GM23338 (cell line): ENCODE measurements around the gene FHOD1. TPM values are rescaled to one million over a fixed set of nuclear protein-coding genes. Genes with fewer than 3 reads are reported as not detected.
A peak's percentile ranks its signal among the peaks of the same experiment; 100 is the strongest.

Experiments
- ATAC-seq: fragments of 200-7000 bp; cut with Tn5 transposase; 3 replicates; pipeline ENCODE4 v1.9.1; 2020
- DNase-seq: peaks from one replicate; pipeline ENCODE4 v3.0.0-alpha.2; 2015; ENCODE audit warnings: low spot score
- H2AFZ ChIP-seq: fragments of 200-600 bp; sonication (generic); 2 replicates; pipeline ENCODE4 v1.8.0; 2016; ENCODE audit warnings: antibody characterized with exemption, mild to moderate bottlenecking, moderate library complexity
- H3F3A ChIP-seq: fragments of 200-600 bp; sonication (generic); replicated peaks from 2 replicates; pipeline ENCODE4 v1.8.0; 2017; ENCODE audit warnings: antibody characterized with exemption, mixed run types, low read depth
- H3K27ac ChIP-seq: fragments of 200-600 bp; sonication (generic); 2 replicates; pipeline ENCODE4 v1.6.1; 2016; ENCODE audit warnings: low read depth
- H3K27me3 ChIP-seq: fragments of 200-600 bp; sonication (generic); 2 replicates; pipeline ENCODE4 v1.8.0; 2016; ENCODE audit warnings: mild to moderate bottlenecking, mixed run types, moderate library complexity; ENCODE audit not compliant: insufficient read depth
- H3K36me3 ChIP-seq: fragments of 200-600 bp; sonication (generic); 2 replicates; pipeline ENCODE4 v1.8.0; 2016; ENCODE audit warnings: mild to moderate bottlenecking; ENCODE audit not compliant: insufficient read depth
- H3K4me1 ChIP-seq: fragments of 200-600 bp; sonication (generic); 2 replicates; pipeline ENCODE4 v1.8.0; 2016; ENCODE audit warnings: mild to moderate bottlenecking, moderate library complexity; ENCODE audit not compliant: insufficient read depth
- H3K4me2 ChIP-seq: fragments of 200-600 bp; sonication (generic); 2 replicates; pipeline ENCODE4 v1.7.1; 2017; ENCODE audit warnings: mixed run types
- H3K4me3 ChIP-seq: fragments of 200-600 bp; sonication (generic); 2 replicates; pipeline ENCODE4 v1.6.1; 2016; ENCODE audit warnings: mixed run types
- H3K79me2 ChIP-seq: fragments of 200-600 bp; sonication (generic); replicated peaks from 2 replicates; pipeline ENCODE4 v1.8.0; 2017; ENCODE audit warnings: mild to moderate bottlenecking; ENCODE audit not compliant: insufficient read depth
- H3K9me2 ChIP-seq: fragments of 200-600 bp; sonication (generic); 2 replicates; pipeline ENCODE4 v1.8.0; 2017; ENCODE audit not compliant: insufficient read depth
- H4K20me1 ChIP-seq: fragments of 200-600 bp; sonication (generic); replicated peaks from 2 replicates; pipeline ENCODE4 v1.8.0; 2017; ENCODE audit warnings: mild to moderate bottlenecking; ENCODE audit not compliant: insufficient read depth
- H3K27ac Mint-ChIP-seq: 2 replicates; pipeline ENCODE4 v1.8.0; 2020; ENCODE audit warnings: inconsistent platforms, mild to moderate bottlenecking, moderate library complexity, mixed read lengths
- H3K27me3 Mint-ChIP-seq: 3 replicates; pipeline ENCODE4 v1.8.0; 2022; ENCODE audit warnings: low read depth, mild to moderate bottlenecking, moderate library complexity, mixed read lengths, inconsistent platforms; ENCODE audit not compliant: insufficient read depth, poor library complexity
- H3K36me3 Mint-ChIP-seq: 3 replicates; pipeline ENCODE4 v1.8.0; 2021; ENCODE audit warnings: low read depth, mild to moderate bottlenecking, inconsistent platforms, moderate library complexity, mixed read lengths
- H3K4me1 Mint-ChIP-seq: 3 replicates; pipeline ENCODE4 v1.8.0; 2020; ENCODE audit warnings: mild to moderate bottlenecking, inconsistent platforms, mixed read lengths
- H3K4me3 Mint-ChIP-seq: 3 replicates; pipeline ENCODE4 v1.8.0; 2021; ENCODE audit warnings: moderate library complexity, mild to moderate bottlenecking, inconsistent platforms, mixed read lengths
- H3K9me3 Mint-ChIP-seq: 3 replicates; pipeline ENCODE4 v1.8.0; 2020; ENCODE audit warnings: moderate library complexity, mild to moderate bottlenecking, inconsistent platforms, mixed read lengths
- EZH2 ChIP-seq: fragments of 200-600 bp; sonication (generic); IDR thresholded peaks from one replicate; pipeline ENCODE4 v1.8.0; 2017; ENCODE audit warnings: antibody characterized with exemption, mild to moderate bottlenecking, low read depth; ENCODE audit not compliant: unreplicated experiment
- NANOG ChIP-seq: IDR thresholded peaks from 2 replicates; pipeline ENCODE4 v1.6.1; 2016; ENCODE audit warnings: antibody characterized with exemption, borderline replicate concordance
- POLR2AphosphoS5 ChIP-seq: IDR thresholded peaks from 2 replicates; pipeline ENCODE4 v1.6.1; 2016; ENCODE audit warnings: antibody characterized with exemption, low read depth
- polyA plus RNA-seq: library from polyadenylated mRNA; unstranded; fragments of >200 nt; fragmentation: Nextera tagmentation; extraction: Ambion mirVana; gene quantifications from 2 replicates; pipeline ENCODE4 v1.2.1, GENCODE V29; 2016
- total RNA-seq: library from RNA; depleted of rRNA; stranded (reverse); fragments of >200 nt; shearing (Covaris generic); gene quantifications from 2 replicates; pipeline ENCODE4 v1.2.3, GENCODE V29; 2014
- TF ChIP-seq, protein P1 (sequence below): fragments of 250-450 bp; sonication (Bioruptor Pico); IDR thresholded peaks from 2 replicates; pipeline ENCODE4 v1.5.0; 2020; ENCODE audit warnings: mild to moderate bottlenecking, moderate library complexity
- TF ChIP-seq, protein P2 (sequence below): IDR thresholded peaks from one replicate; pipeline ENCODE4 v1.6.1; 2018; ENCODE audit warnings: antibody characterized with exemption; ENCODE audit not compliant: unreplicated experiment

FHOD1 gene
- total and polyA plus RNA-seq, 2 experiments from 2014 or later: 26.2 to 52.7 TPM

DNA sequence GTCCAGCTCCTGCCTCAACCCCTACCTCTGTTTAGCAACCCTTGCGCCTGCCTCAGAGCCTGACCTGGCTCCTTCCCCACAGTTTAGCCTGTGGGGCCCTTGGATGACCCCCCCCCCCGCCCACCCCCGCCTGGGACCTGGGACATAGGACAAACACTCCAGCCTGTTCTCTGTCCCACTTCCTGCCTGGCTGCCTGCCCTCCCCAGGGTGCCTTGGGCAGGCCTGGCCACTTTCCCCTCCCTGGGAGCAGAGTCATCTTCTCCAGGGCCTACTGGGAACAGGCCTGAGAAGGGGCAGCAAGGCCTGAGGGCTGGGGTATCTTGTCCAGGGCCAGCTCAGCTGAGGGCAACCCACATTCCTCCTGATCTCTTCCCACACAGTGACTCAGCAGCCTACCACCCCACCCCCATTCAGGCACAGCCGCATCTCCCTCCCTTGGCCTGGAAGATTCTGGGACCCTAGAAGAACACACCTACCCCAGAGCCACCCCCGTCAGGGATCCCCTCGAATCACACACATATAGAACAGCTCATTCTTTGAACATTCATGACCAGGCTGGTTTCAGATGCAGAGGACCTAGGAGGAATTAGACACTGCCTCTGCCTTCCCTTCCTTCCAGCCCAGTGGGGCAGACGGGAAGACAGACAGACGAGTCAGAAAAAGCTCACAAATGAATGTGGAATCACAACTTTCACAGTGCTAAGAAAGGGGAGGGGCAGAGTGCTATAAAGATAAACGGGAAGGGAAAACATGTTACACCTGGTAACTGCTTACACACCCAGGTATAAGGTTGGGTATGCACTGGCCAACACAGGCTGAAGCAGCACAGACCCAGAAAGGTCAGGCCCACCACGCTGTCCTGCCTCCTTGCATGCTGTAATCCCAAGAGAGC, 6.0 kb downstream of the FHOD1 start:
- H2AFZ ChIP-seq: no peak overlapping the region
- Mint-ChIP-seq H3K4me1 (peaks cover 47% of the 10 kb centered on the region), H3K9me3 (no peaks in the 10 kb centered on the region; the same call in 2 of the 3 replicates), H3K4me3 (peak overlapping the region; percentile 4; the same call in 2 of the 3 replicates), H3K36me3 (peaks cover 35% of the 10 kb centered on the region), H3K27me3 (peaks cover 14% of the 10 kb centered on the region), H3K27ac (peak overlapping the region; percentile 97)
- H3K36me3 ChIP-seq: no peaks in the 10 kb centered on the region
- peaks cover 22% of the 10 kb centered on the region for H3K4me1 ChIP-seq
- TF ChIP-seq, protein P1, sequence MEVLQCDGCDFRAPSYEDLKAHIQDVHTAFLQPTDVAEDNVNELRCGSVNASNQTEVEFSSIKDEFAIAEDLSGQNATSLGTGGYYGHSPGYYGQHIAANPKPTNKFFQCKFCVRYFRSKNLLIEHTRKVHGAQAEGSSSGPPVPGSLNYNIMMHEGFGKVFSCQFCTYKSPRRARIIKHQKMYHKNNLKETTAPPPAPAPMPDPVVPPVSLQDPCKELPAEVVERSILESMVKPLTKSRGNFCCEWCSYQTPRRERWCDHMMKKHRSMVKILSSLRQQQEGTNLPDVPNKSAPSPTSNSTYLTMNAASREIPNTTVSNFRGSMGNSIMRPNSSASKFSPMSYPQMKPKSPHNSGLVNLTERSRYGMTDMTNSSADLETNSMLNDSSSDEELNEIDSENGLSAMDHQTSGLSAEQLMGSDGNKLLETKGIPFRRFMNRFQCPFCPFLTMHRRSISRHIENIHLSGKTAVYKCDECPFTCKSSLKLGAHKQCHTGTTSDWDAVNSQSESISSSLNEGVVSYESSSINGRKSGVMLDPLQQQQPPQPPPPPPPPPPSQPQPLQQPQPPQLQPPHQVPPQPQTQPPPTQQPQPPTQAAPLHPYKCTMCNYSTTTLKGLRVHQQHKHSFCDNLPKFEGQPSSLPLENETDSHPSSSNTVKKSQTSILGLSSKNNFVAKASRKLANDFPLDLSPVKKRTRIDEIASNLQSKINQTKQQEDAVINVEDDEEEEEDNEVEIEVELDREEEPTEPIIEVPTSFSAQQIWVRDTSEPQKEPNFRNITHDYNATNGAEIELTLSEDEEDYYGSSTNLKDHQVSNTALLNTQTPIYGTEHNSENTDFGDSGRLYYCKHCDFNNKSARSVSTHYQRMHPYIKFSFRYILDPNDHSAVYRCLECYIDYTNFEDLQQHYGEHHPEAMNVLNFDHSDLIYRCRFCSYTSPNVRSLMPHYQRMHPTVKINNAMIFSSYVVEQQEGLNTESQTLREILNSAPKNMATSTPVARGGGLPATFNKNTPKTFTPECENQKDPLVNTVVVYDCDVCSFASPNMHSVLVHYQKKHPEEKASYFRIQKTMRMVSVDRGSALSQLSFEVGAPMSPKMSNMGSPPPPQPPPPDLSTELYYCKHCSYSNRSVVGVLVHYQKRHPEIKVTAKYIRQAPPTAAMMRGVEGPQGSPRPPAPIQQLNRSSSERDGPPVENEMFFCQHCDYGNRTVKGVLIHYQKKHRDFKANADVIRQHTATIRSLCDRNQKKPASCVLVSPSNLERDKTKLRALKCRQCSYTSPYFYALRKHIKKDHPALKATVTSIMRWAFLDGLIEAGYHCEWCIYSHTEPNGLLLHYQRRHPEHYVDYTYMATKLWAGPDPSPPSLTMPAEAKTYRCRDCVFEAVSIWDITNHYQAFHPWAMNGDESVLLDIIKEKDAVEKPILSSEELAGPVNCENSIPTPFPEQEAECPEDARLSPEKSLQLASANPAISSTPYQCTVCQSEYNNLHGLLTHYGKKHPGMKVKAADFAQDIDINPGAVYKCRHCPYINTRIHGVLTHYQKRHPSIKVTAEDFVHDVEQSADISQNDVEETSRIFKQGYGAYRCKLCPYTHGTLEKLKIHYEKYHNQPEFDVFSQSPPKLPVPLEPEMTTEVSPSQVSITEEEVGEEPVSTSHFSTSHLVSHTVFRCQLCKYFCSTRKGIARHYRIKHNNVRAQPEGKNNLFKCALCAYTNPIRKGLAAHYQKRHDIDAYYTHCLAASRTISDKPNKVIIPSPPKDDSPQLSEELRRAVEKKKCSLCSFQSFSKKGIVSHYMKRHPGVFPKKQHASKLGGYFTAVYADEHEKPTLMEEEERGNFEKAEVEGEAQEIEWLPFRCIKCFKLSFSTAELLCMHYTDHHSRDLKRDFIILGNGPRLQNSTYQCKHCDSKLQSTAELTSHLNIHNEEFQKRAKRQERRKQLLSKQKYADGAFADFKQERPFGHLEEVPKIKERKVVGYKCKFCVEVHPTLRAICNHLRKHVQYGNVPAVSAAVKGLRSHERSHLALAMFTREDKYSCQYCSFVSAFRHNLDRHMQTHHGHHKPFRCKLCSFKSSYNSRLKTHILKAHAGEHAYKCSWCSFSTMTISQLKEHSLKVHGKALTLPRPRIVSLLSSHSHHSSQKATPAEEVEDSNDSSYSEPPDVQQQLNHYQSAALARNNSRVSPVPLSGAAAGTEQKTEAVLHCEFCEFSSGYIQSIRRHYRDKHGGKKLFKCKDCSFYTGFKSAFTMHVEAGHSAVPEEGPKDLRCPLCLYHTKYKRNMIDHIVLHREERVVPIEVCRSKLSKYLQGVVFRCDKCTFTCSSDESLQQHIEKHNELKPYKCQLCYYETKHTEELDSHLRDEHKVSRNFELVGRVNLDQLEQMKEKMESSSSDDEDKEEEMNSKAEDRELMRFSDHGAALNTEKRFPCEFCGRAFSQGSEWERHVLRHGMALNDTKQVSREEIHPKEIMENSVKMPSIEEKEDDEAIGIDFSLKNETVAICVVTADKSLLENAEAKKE: no peak
- TF ChIP-seq, protein P2, sequence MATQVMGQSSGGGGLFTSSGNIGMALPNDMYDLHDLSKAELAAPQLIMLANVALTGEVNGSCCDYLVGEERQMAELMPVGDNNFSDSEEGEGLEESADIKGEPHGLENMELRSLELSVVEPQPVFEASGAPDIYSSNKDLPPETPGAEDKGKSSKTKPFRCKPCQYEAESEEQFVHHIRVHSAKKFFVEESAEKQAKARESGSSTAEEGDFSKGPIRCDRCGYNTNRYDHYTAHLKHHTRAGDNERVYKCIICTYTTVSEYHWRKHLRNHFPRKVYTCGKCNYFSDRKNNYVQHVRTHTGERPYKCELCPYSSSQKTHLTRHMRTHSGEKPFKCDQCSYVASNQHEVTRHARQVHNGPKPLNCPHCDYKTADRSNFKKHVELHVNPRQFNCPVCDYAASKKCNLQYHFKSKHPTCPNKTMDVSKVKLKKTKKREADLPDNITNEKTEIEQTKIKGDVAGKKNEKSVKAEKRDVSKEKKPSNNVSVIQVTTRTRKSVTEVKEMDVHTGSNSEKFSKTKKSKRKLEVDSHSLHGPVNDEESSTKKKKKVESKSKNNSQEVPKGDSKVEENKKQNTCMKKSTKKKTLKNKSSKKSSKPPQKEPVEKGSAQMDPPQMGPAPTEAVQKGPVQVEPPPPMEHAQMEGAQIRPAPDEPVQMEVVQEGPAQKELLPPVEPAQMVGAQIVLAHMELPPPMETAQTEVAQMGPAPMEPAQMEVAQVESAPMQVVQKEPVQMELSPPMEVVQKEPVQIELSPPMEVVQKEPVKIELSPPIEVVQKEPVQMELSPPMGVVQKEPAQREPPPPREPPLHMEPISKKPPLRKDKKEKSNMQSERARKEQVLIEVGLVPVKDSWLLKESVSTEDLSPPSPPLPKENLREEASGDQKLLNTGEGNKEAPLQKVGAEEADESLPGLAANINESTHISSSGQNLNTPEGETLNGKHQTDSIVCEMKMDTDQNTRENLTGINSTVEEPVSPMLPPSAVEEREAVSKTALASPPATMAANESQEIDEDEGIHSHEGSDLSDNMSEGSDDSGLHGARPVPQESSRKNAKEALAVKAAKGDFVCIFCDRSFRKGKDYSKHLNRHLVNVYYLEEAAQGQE: no peak
- TF ChIP-seq EZH2 (no peak), POLR2AphosphoS5 (no peak), NANOG (no peak)
- H3K4me3 ChIP-seq: no peak overlapping the region
- H3K79me2 ChIP-seq: peaks cover 36% of the 10 kb centered on the region
- DNase-seq (peak; percentile 36), ATAC-seq (peak; percentile 7)
- H3K27ac ChIP-seq: peak overlapping the region; percentile 72; the same call in 1 of the 2 replicates
- H3F3A ChIP-seq: peaks cover 18% of the 10 kb centered on the region; the same call in 1 of the 2 replicates
- H3K4me2 ChIP-seq: peak overlapping the region; percentile 62
- H4K20me1 ChIP-seq: no peaks in the 10 kb centered on the region; the same call in 1 of the 2 replicates
- no peaks in the 10 kb centered on the region for H3K27me3 ChIP-seq
- no peaks in the 10 kb centered on the region for H3K9me2 ChIP-seq
